ENCODE measurements around the gene KCNT1. TPM values are rescaled to one million over a fixed set of nuclear protein-coding genes. Genes with fewer than 3 reads are reported as not detected.

The KCNT1 gene
- total RNA-seq, 4 donors from 2014 or later = 0.09 TPM; not detected in 3

GRCh38 chr9:135751501-135751900 lies 49.5 kb downstream of the KCNT1 start:
- intact Hi-C loops (cut with DNase I) = no loop called here
- WGBS, 2 donors = 54 to 68% methylated on average over 9 to 10 of the region's 13 CpGs
- Histone ChIP-seq H3K4me1 (no peaks in the 10 kb centered on the region), H3K27me3 (peaks cover 0 to 66% (median 0%) of the 10 kb centered on the region in 4 donors), H3K4me3 (no peak overlapping the region), H3K36me3 (no peaks in the 10 kb centered on the region), H3K9me3 (no peaks in the 10 kb centered on the region), H3K27ac (no peak overlapping the region)
- DNase-seq = no peak
- no peak for TF ChIP-seq POLR2A (IDR thresholded peaks at IDR 0.05)
- TF ChIP-seq, protein P1, sequence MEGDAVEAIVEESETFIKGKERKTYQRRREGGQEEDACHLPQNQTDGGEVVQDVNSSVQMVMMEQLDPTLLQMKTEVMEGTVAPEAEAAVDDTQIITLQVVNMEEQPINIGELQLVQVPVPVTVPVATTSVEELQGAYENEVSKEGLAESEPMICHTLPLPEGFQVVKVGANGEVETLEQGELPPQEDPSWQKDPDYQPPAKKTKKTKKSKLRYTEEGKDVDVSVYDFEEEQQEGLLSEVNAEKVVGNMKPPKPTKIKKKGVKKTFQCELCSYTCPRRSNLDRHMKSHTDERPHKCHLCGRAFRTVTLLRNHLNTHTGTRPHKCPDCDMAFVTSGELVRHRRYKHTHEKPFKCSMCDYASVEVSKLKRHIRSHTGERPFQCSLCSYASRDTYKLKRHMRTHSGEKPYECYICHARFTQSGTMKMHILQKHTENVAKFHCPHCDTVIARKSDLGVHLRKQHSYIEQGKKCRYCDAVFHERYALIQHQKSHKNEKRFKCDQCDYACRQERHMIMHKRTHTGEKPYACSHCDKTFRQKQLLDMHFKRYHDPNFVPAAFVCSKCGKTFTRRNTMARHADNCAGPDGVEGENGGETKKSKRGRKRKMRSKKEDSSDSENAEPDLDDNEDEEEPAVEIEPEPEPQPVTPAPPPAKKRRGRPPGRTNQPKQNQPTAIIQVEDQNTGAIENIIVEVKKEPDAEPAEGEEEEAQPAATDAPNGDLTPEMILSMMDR (IDR thresholded peaks at IDR 0.05) = no peak

- no peak for DNase-seq
- WGBS, 2 donors = 77 to 96% methylated on average over 5 to 8 of the region's 8 CpGs
- TF ChIP-seq, protein P1 (IDR thresholded peaks at IDR 0.05) = no peak
- TF ChIP-seq POLR2A (IDR thresholded peaks at IDR 0.05) = no peak
- H3K27me3 ChIP-seq = peaks cover 0 to 56% (median 0%) of the 10 kb centered on the region in 4 donors
- no peaks in the 10 kb centered on the region for H3K36me3 ChIP-seq
- H3K27ac ChIP-seq = no peak overlapping the region
- intact Hi-C loops (cut with DNase I) = no loop called here
- no peaks in the 10 kb centered on the region for H3K9me3 ChIP-seq
- no peak overlapping the region for H3K4me3 ChIP-seq
- no peaks in the 10 kb centered on the region for H3K4me1 ChIP-seq
Observed at GRCh38 chr9:135752281-135753204, 50.6 kb downstream of the KCNT1 start.

- intact Hi-C loops (cut with DNase I) = no loop called here
- WGBS, 2 donors = 53 to 82% methylated on average over 2 of the region's 14 CpGs
Observed at GRCh38 chr9:135753391-135754105, 51.6 kb downstream of the KCNT1 start.

GRCh38 chr9:135756576-135756975 lies 54.6 kb downstream of the KCNT1 start:
- TF ChIP-seq, protein P1 (IDR thresholded peaks at IDR 0.05) = no peak
- TF ChIP-seq POLR2A (IDR thresholded peaks at IDR 0.05) = no peak
- Histone ChIP-seq H3K27ac (no peak overlapping the region), H3K9me3 (no peaks in the 10 kb centered on the region), H3K4me1 (no peaks in the 10 kb centered on the region), H3K27me3 (peaks cover 0 to 17% (median 0%) of the 10 kb centered on the region in 4 donors), H3K36me3 (no peaks in the 10 kb centered on the region), H3K4me3 (no peak overlapping the region)
- WGBS, 2 donors = 75 to 85% methylated on average over 6 of the region's 10 CpGs
- intact Hi-C loops (cut with DNase I) = no loop called here
- no peak for DNase-seq

More at GRCh38 chr9:135753391-135754105, 51.6 kb downstream of the KCNT1 start:
- TF ChIP-seq, protein P1 (IDR thresholded peaks at IDR 0.05) = no peak
- no peak for TF ChIP-seq POLR2A (IDR thresholded peaks at IDR 0.05)
- no peak overlapping the region for H3K4me3 ChIP-seq
- H3K9me3 ChIP-seq = no peaks in the 10 kb centered on the region
- peaks cover 0 to 46% (median 0%) of the 10 kb centered on the region in 4 donors for H3K27me3 ChIP-seq
- H3K4me1 ChIP-seq = no peaks in the 10 kb centered on the region
- DNase-seq = no peak
- no peaks in the 10 kb centered on the region for H3K36me3 ChIP-seq
- no peak overlapping the region for H3K27ac ChIP-seq

- TF ChIP-seq POLR2A (IDR thresholded peaks at IDR 0.05) = no peak
- TF ChIP-seq, protein P1 (IDR thresholded peaks at IDR 0.05) = no peak
- H3K27me3 ChIP-seq = peaks cover 0 to 17% (median 0%) of the 10 kb centered on the region in 4 donors
- H3K4me3 ChIP-seq = no peak overlapping the region
- H3K4me1 ChIP-seq = no peaks in the 10 kb centered on the region
- 20 to 46% methylated on average over 2 to 5 of the region's 14 CpGs for WGBS, 2 donors
- no peak overlapping the region for H3K27ac ChIP-seq
- DNase-seq = no peak
- intact Hi-C loops (cut with DNase I) = no loop called here
- H3K9me3 ChIP-seq = no peaks in the 10 kb centered on the region
- H3K36me3 ChIP-seq = no peaks in the 10 kb centered on the region
Observed at GRCh38 chr9:135757356-135757755, 55.4 kb downstream of the KCNT1 start.

Measured in esophagus squamous epithelium (tissue), 5 donors.